ENCODE measurements around the gene RAB8B. TPM values are rescaled to one million over a fixed set of nuclear protein-coding genes. Genes with fewer than 3 reads are reported as not detected.

Gene RAB8B
- total RNA-seq, 1 donor from 2014 or later, result 46.8 TPM

- no peak for DNase-seq (ENCODE audit: low spot score)
Observed at GRCh38 chr15:63181648-63182047, 7.8 kb upstream of the RAB8B start.

GRCh38 chr15:63185206-63185605, 4.2 kb upstream of the RAB8B start:
- DNase-seq (ENCODE audit: low spot score), result no peak

GRCh38 chr15:63186065-63186464, 3.3 kb upstream of the RAB8B start:
- DNase-seq (ENCODE audit: low spot score), result no peak

DNA sequence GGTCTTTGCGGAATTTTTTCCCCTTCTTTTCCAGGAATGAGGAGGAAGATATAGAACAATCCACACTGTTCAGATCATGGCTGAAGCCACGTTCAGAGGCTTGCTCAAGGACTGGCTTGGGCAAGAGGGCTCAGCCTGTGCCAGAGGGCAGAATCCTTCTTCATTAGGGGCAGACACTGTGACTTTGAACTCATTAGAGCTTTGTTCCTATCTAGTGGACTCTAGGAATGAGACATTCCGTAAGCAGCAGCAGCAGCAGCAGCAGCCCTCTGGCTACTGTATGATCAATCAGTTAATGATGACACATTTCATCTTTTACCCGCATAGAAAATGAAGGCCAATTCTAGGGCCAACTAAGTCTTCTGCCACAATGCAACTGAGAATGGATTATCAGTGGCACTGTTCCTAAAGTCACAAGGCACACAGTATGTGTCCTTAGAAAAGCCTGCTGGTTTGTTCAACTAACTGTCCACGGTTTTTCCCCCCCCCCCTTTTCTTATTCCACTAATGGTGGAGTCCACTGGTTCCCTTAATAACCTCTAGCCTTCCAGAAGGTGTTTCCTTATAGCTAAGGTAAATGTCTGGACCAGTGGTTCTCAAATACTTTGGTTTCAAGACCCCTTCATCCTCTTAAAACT, 1.7 kb upstream of the RAB8B start:
- DNase-seq (ENCODE audit: low spot score), result no peak

DNA sequence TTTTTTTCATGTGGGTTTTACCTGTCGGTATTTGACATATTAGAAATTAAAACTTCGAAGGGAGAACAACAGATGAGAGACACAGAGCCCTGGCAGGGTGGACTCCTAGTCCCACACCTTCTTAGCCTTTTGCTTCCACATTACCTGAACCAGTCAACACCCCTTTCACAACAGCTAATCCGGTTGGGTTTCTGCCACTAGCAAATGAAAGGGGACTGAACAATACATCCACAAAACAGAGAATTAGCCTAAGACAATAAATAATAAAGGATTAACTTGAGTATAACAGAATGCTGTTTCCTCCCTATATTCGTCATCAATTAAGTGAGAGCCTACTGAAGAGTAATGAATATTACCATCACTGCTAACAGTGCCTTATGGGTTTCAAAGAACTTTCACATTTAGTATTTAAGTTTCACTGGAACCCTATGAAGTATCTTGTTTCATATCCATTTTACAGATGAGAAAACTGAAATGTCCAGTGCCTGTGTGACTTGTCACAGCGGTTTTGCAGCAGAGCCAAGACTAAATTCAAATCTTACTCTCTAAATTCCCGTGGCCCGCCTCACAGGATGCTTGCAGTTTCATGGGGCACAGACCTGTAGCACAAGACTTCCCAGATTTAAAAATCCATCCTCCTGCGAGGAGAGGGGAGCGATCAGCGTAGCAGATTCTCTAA, 1.0 kb upstream of the RAB8B start:
- DNase-seq (ENCODE audit: low spot score), result no peak

DNA sequence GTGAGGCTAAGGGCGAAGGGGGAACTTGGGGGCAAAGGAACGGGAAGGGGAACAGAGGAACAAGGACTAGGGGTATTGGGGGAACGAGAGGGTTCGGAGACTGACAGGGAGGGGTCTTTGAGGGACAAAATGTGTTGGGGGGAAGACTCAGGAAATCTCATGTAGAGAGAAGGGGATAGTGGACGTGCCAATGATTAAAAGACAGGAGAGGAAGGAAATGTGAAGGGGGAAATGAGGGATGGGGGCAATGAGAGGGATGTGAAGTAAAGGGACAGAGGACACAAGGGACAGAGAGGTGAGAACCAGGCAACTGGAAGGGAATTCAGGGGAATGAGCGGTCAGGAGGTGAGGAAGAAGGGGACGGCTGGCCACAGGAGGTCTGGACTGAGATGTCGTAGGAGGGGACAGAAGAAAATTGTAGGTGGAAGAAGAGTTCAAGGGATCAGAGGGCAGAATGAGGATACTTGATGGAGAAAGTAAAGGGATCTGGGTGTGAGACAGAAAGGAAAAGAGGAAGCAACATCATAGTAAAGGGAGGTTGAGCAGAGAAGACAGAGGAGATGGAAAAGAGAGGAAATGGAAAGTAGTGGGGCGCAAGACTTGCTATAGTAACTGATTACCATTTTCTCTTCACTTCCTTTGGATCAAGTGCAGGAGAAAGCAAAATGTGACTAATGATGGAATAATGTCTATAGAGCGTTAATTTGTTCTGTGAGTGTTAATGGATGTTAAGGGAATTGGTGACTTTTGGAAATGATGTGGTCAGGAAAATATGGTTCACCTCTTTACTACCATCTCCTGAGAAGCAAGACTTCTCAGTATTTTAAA, 749 bp downstream of the RAB8B start:
- no peak for DNase-seq (ENCODE audit: low spot score)

- DNase-seq (ENCODE audit: low spot score), result no peak
Observed at GRCh38 chr15:63190769-63191649, 1.6 kb downstream of the RAB8B start.

DNA sequence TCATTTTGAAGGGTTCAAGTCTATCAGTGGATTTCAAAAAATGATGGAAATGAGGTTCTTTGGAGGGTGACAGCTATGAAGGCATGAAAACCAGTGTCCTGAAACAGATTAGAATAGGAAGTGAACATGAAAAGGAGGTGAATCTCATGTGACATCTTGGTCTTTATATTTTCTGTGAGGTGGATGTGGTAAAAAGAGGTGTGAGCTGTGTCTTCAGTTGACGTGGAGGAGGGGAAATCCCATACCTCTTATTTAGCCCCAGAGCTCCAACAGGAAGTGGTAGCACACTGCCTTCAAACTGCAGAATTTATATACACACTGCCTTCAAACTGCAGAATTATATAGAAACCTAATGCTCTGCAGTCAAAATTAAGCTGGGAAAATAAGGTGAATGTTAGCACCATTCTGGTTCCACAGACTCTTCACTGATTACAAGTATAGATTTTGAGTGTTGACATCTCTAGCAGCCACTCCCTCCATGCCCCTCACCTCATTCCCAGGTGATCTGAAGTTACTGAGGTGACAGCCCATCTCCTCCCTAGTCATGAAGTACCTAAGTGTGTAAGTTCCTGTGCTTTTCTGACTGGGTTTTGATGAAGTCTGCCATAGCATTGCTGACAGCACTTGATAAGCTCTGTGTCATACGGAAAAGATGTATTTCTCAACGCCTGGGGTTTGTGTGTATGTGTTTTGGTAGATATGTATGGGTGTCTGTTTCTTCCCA, 2.7 kb downstream of the RAB8B start:
- DNase-seq (ENCODE audit: low spot score), result no peak

DNA sequence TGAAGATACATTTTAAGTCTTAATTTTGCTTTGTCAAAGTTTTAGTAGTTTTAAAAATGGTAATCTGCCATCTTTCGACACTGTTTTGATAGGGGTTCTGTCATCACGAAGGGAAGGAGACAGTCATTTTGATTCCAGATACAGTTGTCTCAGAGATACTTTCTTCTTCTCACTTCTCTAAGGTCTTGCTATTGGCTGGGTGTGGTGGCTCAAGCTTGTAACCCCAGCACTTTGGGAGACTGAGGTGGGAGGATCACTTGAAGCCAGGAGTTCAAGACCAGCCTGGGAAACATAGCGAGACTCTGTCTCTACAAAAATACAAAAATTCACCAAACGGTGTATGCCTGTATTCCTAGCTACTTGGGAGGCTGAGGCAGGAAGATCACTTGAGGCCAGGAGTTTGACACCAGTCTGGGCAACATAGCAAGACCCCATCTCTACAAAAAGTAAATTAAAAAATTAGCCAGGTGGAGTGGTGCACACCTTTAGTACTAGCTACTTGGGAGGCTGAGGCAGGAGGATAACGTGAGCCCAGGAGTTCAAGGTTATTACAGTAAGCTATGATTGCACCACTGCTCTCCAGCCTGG, 3.3 kb downstream of the RAB8B start:
- DNase-seq (ENCODE audit: low spot score), result no peak

DNA sequence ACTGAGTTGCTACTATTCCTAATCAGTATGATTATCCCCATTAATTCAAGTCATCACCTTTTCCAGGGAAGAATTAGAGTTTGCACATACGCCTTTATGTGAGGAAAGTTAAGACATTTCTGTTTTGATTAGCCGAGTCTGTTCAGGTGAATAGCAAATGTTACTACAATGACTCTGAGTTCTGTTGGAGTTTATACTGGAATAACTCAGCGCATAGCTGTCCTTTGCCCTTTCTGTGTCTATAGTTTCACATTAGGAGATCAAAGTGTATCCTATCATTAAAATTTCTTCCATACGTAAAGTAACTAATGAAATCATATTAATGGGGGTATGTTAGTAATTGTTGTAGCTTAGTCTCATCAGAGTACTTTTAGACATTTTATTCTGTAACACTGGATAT, 4.9 kb downstream of the RAB8B start:
- DNase-seq (ENCODE audit: low spot score), result no peak

DNA sequence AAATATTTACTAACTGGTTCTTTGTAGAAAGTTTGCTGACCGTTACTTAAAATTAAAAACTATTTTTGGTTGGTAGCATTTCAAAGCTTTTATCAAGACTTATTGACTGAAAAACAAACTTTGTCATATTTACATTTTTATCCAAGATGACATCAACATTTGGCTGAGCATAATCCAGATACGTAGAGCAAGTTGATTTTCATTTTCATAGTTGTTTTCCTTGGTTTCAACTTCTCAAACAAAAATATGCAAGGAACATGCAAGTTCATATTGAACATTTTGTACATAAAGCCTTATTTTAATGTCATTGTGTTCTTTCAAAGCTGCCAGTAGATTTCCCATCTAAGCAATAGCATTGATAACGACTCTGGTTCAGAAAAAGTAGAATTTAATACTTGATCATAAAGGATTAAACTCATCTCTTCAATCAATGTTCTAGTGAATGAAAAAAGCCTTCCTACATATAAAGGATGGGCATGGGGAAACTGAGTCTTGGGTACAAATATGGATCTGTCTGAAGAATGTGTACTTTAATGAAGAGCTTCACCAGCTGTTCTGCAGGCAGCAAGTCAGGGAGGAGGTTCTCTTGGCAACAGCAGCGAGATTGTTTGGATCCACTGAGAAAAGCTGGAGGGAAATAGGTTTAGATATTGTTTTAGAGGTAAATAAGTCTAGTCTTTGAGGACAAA, 5.6 kb downstream of the RAB8B start:
- DNase-seq (ENCODE audit: low spot score), result no peak

GRCh38 chr15:63195569-63196015, 6.2 kb downstream of the RAB8B start:
- DNase-seq (ENCODE audit: low spot score), result no peak

GRCh38 chr15:63196842-63197241, 7.4 kb downstream of the RAB8B start:
- DNase-seq (ENCODE audit: low spot score), result no peak

DNA sequence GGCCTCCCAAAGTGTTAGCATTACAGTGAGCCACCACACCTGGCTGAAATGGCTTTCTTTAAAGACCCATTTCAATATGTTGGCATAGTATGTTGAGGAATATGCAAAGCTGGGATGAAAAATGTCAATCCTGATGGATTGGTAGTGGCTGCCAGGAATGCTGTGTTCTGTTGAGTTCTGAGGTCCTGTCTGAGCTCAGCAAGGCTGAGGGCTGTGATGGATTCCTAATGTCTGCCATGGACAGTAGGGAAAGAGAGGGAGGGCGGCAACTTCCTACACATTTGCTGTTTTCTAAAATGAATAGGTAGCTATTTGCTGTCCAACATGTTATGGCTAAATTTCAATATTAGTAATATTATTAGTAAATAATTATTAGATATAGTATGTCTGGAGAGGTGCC, 8.2 kb downstream of the RAB8B start:
- DNase-seq (ENCODE audit: low spot score), result no peak

GRCh38 chr15:63198371-63199250, 9.2 kb downstream of the RAB8B start:
- DNase-seq (ENCODE audit: low spot score), result no peak

DNA sequence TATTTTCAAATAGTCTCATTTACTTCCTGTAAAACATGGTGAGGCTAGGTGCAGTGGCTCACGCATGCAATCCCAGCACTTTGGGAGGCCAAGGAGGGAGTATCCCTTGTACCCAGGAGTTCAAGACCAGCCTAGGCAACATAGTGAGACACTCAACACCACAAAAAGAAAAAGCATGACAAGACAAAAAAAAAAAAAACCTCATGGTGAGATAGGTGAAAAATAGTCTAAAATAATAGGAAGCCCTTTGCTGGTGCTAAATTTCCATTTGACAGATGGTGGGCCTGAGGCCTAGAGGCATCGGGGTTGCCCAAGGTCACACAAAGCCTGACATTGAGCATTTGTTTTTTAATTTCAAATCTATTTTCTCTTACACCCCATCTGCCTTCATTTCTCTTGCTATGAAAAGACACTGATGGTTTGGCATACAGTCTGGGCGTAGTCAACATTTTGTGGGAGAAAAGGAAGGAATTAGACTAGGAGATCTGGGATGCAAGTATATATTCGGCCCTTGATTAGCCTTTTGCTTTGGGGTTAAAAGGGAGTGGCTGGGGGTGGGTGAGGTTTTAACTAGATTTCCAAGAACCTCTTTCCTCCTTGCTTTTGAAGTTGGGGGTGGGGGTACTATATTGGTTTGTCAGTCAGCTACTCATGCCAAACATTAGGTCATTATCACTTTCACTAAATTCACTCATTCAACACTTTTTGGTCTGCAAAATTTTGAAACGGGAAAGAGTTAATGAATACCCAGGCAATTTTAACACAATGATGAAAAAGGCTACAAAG, 11.3 kb downstream of the RAB8B start:
- DNase-seq (ENCODE audit: low spot score), result no peak

DNA sequence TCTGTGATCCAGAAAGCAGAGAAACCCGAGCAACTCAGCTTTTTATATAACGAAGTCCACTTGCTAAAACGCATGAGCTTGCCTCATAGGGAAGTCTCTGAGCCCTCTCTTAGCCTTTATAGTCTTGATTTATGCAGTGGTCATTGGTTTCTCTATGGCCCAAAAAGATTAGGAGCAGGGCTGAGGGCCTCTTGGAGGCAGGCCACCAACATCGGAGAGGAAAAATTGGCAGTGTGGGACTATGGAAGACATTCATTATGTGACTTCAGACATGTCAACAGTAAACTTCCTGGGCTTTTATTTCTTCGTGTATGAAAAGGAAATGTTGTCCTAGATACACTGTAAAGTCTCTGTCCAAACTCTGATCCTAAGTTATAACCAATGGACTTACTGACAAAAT, 13.5 kb downstream of the RAB8B start:
- DNase-seq (ENCODE audit: low spot score), result no peak
